ENCODE results near the gene ASMTL.
"Not testable (repeated sequence)": the region's sequence is repeated elsewhere in the genome, so short reads cannot be mapped to it uniquely, and the experiment has no call there.

Gene ASMTL

GRCh38 chrX:1481636-1482529, 29.2 kb upstream of the ASMTL start:
- no peak for DNase-seq

- no peak for DNase-seq
Measured at GRCh38 chrX:1480082-1480785, 27.5 kb upstream of the ASMTL start.

GRCh38 chrX:1477801-1478458, 25.2 kb upstream of the ASMTL start:
- no peak for DNase-seq

GRCh38 chrX:1477229-1477628, 24.5 kb upstream of the ASMTL start:
- DNase-seq = no peak

GRCh38 chrX:1476682-1477081, 24.0 kb upstream of the ASMTL start:
- no peak for DNase-seq

GRCh38 chrX:1475881-1476280, 23.2 kb upstream of the ASMTL start:
- no peak for DNase-seq

GRCh38 chrX:1475481-1475880, 22.8 kb upstream of the ASMTL start:
- DNase-seq = no peak

- not testable (repeated sequence) for DNase-seq
Measured at GRCh38 chrX:1474593-1474992, 21.9 kb upstream of the ASMTL start.

GRCh38 chrX:1472975-1473374, 20.3 kb upstream of the ASMTL start:
- DNase-seq = no peak

- DNase-seq = no peak
Measured at GRCh38 chrX:1468250-1468772, 15.6 kb upstream of the ASMTL start.

- no peak for DNase-seq
Measured at GRCh38 chrX:1466971-1467561, 14.4 kb upstream of the ASMTL start.

GRCh38 chrX:1466232-1466661, 13.5 kb upstream of the ASMTL start:
- no peak for DNase-seq

- DNase-seq = no peak
Measured at GRCh38 chrX:1465286-1466231, 12.8 kb upstream of the ASMTL start.

GRCh38 chrX:1464971-1465285, 12.2 kb upstream of the ASMTL start:
- no peak for DNase-seq

GRCh38 chrX:1464041-1464970, 11.6 kb upstream of the ASMTL start:
- no peak for DNase-seq

- DNase-seq = no peak
Measured at GRCh38 chrX:1463581-1463980, 10.9 kb upstream of the ASMTL start.

GRCh38 chrX:1462596-1463251, 10.0 kb upstream of the ASMTL start:
- DNase-seq = no peak

GRCh38 chrX:1462110-1462509, 9.4 kb upstream of the ASMTL start:
- DNase-seq = no peak

GRCh38 chrX:1455948-1456280, 3.2 kb upstream of the ASMTL start:
- DNase-seq = no peak

All from DMS79 treated with DMSO at 0.1 percent for 48 hours (cell line).